Psoas muscle (tissue), 8 donors: ENCODE measurements around the gene GNPTG. TPM values are rescaled to one million over a fixed set of nuclear protein-coding genes. Genes with fewer than 3 reads are reported as not detected.

Source experiments
- ATAC-seq, 4 donors: fragments of 200-7000 bp; cut with Tn5 transposase; one replicate each; pipeline ENCODE4 v1.9.1; 2020; ENCODE audit warnings: moderate library complexity in 3 of 4, mild to moderate bottlenecking in 2 of 4
- DNase-seq, 2 donors: peaks; one replicate each; pipeline ENCODE4 v3.0.0-alpha.2; 2020
- H3K27ac ChIP-seq: fragments of 200-600 bp; one replicate; pipeline ENCODE4 v1.8.0; 2022
- H3K27me3 ChIP-seq, 3 donors: fragments of 200-600 bp in 1 of 3; one replicate each; pipeline versions ENCODE4 v1.6.1 to v1.8.0; 2013 to 2022; ENCODE audit warnings: low read length in 2 of 3, mild to moderate bottlenecking in 2 of 3, moderate library complexity in 1 of 3; ENCODE audit not compliant: insufficient read depth in 3 of 3
- H3K36me3 ChIP-seq, 2 donors: fragments of 200-600 bp in 1 of 2; one replicate each; pipeline versions ENCODE4 v1.6.1 to v1.8.0; 2013 to 2022; ENCODE audit warnings: low read depth in 1 of 2, mild to moderate bottlenecking in 1 of 2, moderate library complexity in 1 of 2; ENCODE audit not compliant: insufficient read depth in 1 of 2
- H3K4me1 ChIP-seq: fragments of 200-600 bp; one replicate; pipeline ENCODE4 v1.8.0; 2022
- H3K4me3 ChIP-seq: fragments of 200-600 bp; one replicate; pipeline ENCODE4 v1.8.0; 2022; ENCODE audit warnings: mild to moderate bottlenecking
- H3K9me3 ChIP-seq: fragments of 200-600 bp; one replicate; pipeline ENCODE4 v1.8.0; 2022
- CTCF ChIP-seq: fragments of 200-600 bp; IDR thresholded peaks from one replicate; pipeline ENCODE4 v1.8.0; 2022; ENCODE audit warnings: antibody characterized with exemption
- WGBS, 3 donors: extraction: QIAGEN DNeasy Blood & Tissue Kit; methylation state at CpG; one replicate each; pipeline versions ENCODE4 v1.1.6 to v1.1.7; 2013; 5-methylcytosine and 5-hydroxymethylcytosine counted together
- intact Hi-C, 2 donors: fragments of 100-400 bp; cut with DNase I; formaldehyde crosslinking; loops; one replicate each; pipeline versions ENCODE4 v1.11.0 to v1.14.2; 2022
- polyA plus RNA-seq, 3 donors: library from polyadenylated mRNA; stranded (reverse); fragments of 200-250 nt; gene quantifications; one replicate each; pipeline ENCODE4 v1.2.3, GENCODE V29; 2013
- total RNA-seq, 4 donors: library from RNA; stranded (reverse); fragmentation: NEBNext Ultra II Directional in 2 of 4; extraction: Animal tissue kit (Norgen Biotek cat#: 25700) in 2 of 4; gene quantifications; one replicate each; pipeline versions ENCODE4 v1.2.1 to v1.2.4, GENCODE V29; 2021 to 2023
- donor health status: healthy with polysubstance abuse.
- donor health status: DM: no; HTN: no; CAD: no; lungs with moderate emphysema.
- donor health status: Bipolar disorder and iron deficiency.
- donor health status: healthy.
- donor health status: DM: yes; HTN: yes; CAD: no.
- donor health status: DM: no; HTN: no; CAD: no.
- donor health status: DM: no; HTN: no; CAD: no.
- donor health status: DM: yes; HTN: yes; CAD: no.

GNPTG gene
- total and polyA plus RNA-seq, 7 donors: 27.9 to 36.6 (median 30.7) TPM

- no peaks in the 10 kb centered on the region for H3K9me3 ChIP-seq
- peaks cover 0 to 22% of the 10 kb centered on the region in 2 donors for H3K36me3 ChIP-seq
- intact Hi-C loops: no loop called here
- ATAC-seq (no peak), DNase-seq (no peak)
- no peak overlapping the region for H3K4me3 ChIP-seq
- H3K27me3 ChIP-seq: no peaks in the 10 kb centered on the region
- 86 to 87% (median 86%) methylated on average over 47 to 49 of the region's 49 CpGs for WGBS, 3 donors
- no peak for TF ChIP-seq CTCF
- H3K27ac ChIP-seq: no peak overlapping the region
- peaks cover 26% of the 10 kb centered on the region for H3K4me1 ChIP-seq
Measured at GRCh38 chr16:1354815-1355540, 3.2 kb downstream of the GNPTG start.

- Histone ChIP-seq H3K4me3 (no peak overlapping the region), H3K36me3 (peaks cover 0 to 24% of the 10 kb centered on the region in 2 donors), H3K9me3 (no peaks in the 10 kb centered on the region), H3K27ac (no peak overlapping the region), H3K4me1 (peaks cover 22% of the 10 kb centered on the region), H3K27me3 (no peaks in the 10 kb centered on the region)
- no peak for TF ChIP-seq CTCF
- WGBS, 3 donors: 72 to 80% (median 73%) methylated on average over 15 of the region's 15 CpGs
- DNase-seq: no peak
- intact Hi-C loops: no loop called here
- no peak for ATAC-seq
Measured at GRCh38 chr16:1355591-1355990, 3.9 kb downstream of the GNPTG start.

- Histone ChIP-seq H3K9me3 (no peaks in the 10 kb centered on the region), H3K27me3 (no peaks in the 10 kb centered on the region), H3K36me3 (peaks cover 0 to 31% of the 10 kb centered on the region in 2 donors), H3K4me1 (peaks cover 17% of the 10 kb centered on the region), H3K4me3 (no peak overlapping the region), H3K27ac (no peak overlapping the region)
- TF ChIP-seq CTCF: no peak
- intact Hi-C loops: no loop called here
- WGBS, 3 donors: 66 to 74% (median 66%) methylated on average over 29 to 33 of the region's 33 CpGs
- ATAC-seq (no peak), DNase-seq (no peak)
Measured at GRCh38 chr16:1356061-1356900, 4.5 kb downstream of the GNPTG start.

- H3K27ac ChIP-seq: peak overlapping the region; percentile 23
- TF ChIP-seq CTCF: no peak
Measured at GRCh38 chr16:1357906-1358566, 6.3 kb downstream of the GNPTG start.

More at GRCh38 chr16:1357906-1358566, 6.3 kb downstream of the GNPTG start:
- ATAC-seq (peak; percentile 42 to 76 (median 64)), DNase-seq (no peak)
- H3K9me3 ChIP-seq: no peaks in the 10 kb centered on the region
- H3K4me3 ChIP-seq: no peak overlapping the region
- H3K27me3 ChIP-seq: no peaks in the 10 kb centered on the region
- H3K4me1 ChIP-seq: peaks cover 9% of the 10 kb centered on the region
- H3K36me3 ChIP-seq: peaks cover 4 to 49% of the 10 kb centered on the region in 2 donors
- 77 to 81% (median 79%) methylated on average over 19 of the region's 19 CpGs for WGBS, 3 donors
- intact Hi-C loops: no loop called here
